HFF-Myc (cell line): Measurements from ENCODE around the gene NEUROD2.

Experiments
- DNase-seq: peaks from one replicate; pipeline ENCODE4 v3.0.0-alpha.2; 2011; ENCODE audit warnings: low read depth; ENCODE audit errors: extremely low read depth
- H3K4me3 ChIP-seq: replicated peaks from 2 replicates; pipeline ENCODE4 v1.5.1; 2011; ENCODE audit warnings: low read depth, mild to moderate bottlenecking, control low read depth, low read length
- CTCF ChIP-seq: IDR thresholded peaks from 2 replicates; pipeline ENCODE4 v1.5.1; 2012; ENCODE audit warnings: mild to moderate bottlenecking, low read depth, low read length, control low read depth; ENCODE audit errors: missing control alignments

Gene NEUROD2

GRCh38 chr17:39555368-39555767, 52.4 kb downstream of the NEUROD2 start:
- DNase-seq: no peak
- no peak for TF ChIP-seq CTCF

More at GRCh38 chr17:39555368-39555767, 52.4 kb downstream of the NEUROD2 start:
- H3K4me3 ChIP-seq: no peak overlapping the region
